22Rv1 (cell line): ENCODE data around the gene STX18.
"Not testable (repeated sequence)": the region's sequence is repeated elsewhere in the genome, so short reads cannot be mapped to it uniquely, and the experiment has no call there.

Source experiments
- H3K27ac ChIP-seq: fragments of 450-650 bp; 2 replicates; pipeline ENCODE4 v1.5.1; 2017
- CTCF ChIP-seq: fragments of 450-650 bp; IDR thresholded peaks from 2 replicates; pipeline ENCODE4 v1.5.1; 2017; ENCODE audit warnings: mild to moderate bottlenecking
- ZFX ChIP-seq: fragments of 450-650 bp; IDR thresholded peaks from 2 replicates; pipeline ENCODE4 v1.6.1; 2017; ENCODE audit warnings: antibody characterized with exemption, borderline replicate concordance

STX18 gene

DNA sequence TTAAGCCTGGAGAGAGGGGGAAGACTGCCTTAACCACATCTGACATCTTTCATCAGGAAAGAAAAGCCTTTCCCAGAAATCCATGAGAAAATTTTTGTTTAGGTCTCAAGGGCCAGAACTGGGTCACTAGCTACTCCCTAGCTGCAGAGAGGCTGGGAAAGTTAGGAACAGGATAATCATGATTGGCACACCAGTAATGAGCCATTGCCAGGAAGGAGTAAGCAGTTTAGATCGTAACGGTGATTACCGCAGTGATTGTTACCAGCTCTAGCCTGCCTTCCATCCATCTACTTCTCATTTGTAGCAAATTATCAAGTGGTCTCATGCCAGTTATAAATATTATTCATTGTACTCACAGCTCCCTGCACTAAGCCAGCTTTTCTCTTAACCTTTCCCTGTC, 22.7 kb upstream of the STX18 start:
- no peak overlapping the region for H3K27ac ChIP-seq
- TF ChIP-seq CTCF = no peak
- TF ChIP-seq ZFX = no peak

DNA sequence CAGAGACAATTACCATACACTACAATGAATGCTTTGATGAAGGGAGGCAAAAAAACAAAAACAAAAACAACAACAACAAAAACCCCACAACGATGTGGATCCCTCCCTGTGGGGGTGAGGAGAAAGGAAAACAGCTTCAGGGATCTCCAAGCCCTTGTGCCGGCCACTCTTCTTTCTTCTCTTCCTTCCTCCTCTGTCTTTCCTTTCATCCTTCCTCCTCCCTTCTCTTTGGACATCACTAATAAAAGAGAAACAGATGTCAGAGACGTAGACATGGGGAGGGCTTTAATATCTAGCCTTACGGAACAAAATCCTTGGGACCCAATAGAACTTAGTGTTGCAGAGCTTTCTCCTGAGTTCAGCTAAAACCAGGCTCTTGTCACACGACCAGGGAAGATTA, 18.8 kb upstream of the STX18 start:
- no peak for TF ChIP-seq CTCF
- TF ChIP-seq ZFX = no peak
- H3K27ac ChIP-seq = no peak overlapping the region

- H3K27ac ChIP-seq = no peak overlapping the region
- no peak for TF ChIP-seq ZFX
- TF ChIP-seq CTCF = no peak
Observed at GRCh38 chr4:4560136-4560535, 18.3 kb upstream of the STX18 start.

DNA sequence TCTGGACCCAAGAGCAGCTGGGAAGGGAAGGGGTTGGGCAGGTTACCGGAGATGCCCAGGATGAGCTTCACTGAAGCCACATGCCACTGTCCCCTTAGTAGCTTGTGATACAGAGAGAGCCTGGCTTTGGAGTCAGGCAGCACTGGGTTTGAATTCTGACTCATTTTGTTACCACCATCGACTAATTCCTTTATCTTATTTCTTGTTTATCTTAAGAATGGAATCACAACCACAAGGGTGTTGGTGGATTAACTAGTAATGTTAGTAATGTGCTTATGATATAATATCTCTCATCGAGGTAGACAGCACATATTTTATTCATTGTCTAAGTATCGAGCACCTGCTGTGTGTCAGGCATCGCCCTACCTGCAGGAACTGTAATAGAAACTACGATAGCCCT, 17.7 kb upstream of the STX18 start:
- no peak for TF ChIP-seq CTCF
- no peak for TF ChIP-seq ZFX
- no peak overlapping the region for H3K27ac ChIP-seq

DNA sequence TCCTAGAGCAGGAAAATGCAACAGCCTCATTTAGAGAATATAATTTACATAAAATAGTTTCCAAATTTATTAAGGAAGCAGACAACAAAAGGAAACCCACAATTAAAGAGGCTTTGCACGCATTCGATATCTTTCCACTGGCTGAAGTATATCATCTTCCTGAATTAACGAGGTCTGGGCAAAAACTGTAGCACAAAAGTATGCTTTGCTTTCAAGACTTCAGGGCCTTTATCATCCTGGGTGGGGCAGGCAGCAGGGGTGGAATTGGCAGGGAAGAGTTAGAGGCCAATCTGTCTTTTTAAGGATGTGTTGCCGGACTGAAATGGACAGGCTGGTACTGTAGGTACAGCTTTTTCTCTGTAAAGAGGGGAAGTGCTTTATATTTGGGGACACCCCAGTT, 17.0 kb upstream of the STX18 start:
- TF ChIP-seq ZFX = no peak
- no peak for TF ChIP-seq CTCF
- H3K27ac ChIP-seq = no peak overlapping the region

GRCh38 chr4:4555916-4556315, 14.1 kb upstream of the STX18 start:
- TF ChIP-seq CTCF (no peak), ZFX (no peak)
- no peak overlapping the region for H3K27ac ChIP-seq

DNA sequence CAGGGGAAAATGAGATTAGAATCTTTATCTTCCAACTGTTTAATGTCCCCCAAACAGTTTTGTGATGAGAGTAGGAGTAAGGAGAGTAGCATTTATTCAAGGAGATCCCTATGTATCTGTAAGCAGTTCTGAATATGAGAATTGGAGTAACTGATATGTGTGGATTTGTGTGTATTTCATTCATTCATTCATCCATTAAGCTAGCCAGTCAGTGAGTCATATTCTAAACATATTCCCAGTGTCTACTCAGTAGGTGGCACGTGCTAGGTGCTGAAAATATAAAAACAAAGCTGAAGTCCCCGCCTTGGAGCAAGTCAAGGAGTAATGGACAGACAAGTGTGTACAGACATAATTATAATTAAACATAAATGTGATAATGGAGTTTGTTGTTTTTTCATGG, 12.4 kb upstream of the STX18 start:
- no peak overlapping the region for H3K27ac ChIP-seq
- TF ChIP-seq ZFX (no peak), CTCF (no peak)

DNA sequence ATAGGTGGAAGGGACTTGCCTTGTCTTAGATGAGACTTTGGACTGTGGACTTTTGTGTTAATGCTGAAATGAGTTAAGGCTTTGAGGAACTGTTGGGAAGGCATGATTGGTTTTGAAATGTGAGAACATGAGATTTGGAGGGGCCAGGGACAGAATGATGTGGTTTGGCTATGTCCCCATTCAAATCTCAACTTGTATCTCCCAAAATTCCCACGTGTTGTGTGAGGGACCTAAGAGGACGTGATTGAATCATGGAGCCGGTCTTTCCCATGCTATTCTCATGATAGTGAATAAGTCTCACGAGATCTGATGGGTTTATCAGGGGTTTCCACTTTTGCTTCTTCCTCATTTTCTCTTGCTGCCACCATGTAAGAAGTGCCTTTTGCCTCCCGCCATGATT, 10.2 kb upstream of the STX18 start:
- H3K27ac ChIP-seq = not testable (repeated sequence)

- H3K27ac ChIP-seq = not testable (repeated sequence)
Observed at GRCh38 chr4:4550161-4550560, 8.3 kb upstream of the STX18 start.
